H9 (cell line): Measurements from ENCODE around the gene TRAF5. TPM values are rescaled to one million over a fixed set of nuclear protein-coding genes. Genes with fewer than 3 reads are reported as not detected.

ENCODE experiments used
- DNase-seq: peaks from one replicate; pipeline ENCODE4 v3.0.0-alpha.2; 2017
- H2AFZ ChIP-seq: one replicate; pipeline ENCODE4 v1.6.1; 2013; ENCODE audit warnings: mild to moderate bottlenecking, low read length, control low read depth, moderate library complexity
- H2AK5ac ChIP-seq: 2 replicates; pipeline ENCODE4 v1.6.1; 2013; ENCODE audit warnings: low read length, control low read depth, mixed read lengths; ENCODE audit not compliant: insufficient read length
- H2BK120ac ChIP-seq: one replicate; pipeline ENCODE4 v1.6.1; 2013; ENCODE audit warnings: low read depth, mild to moderate bottlenecking, low read length, control low read depth, inconsistent platforms; ENCODE audit not compliant: poor library complexity, severe bottlenecking
- H2BK12ac ChIP-seq: 2 replicates; pipeline ENCODE4 v1.6.1; 2013; ENCODE audit warnings: low read length, control low read depth, mixed read lengths, low read depth; ENCODE audit not compliant: insufficient read length
- H2BK15ac ChIP-seq: 2 replicates; pipeline ENCODE4 v1.6.1; 2013; ENCODE audit warnings: low read depth, low read length, control low read depth
- H2BK20ac ChIP-seq: one replicate; pipeline ENCODE4 v1.6.1; 2013; ENCODE audit warnings: low read depth, mild to moderate bottlenecking, low read length, control low read depth, inconsistent platforms; ENCODE audit not compliant: poor library complexity, severe bottlenecking
- H2BK5ac ChIP-seq: 2 replicates; pipeline ENCODE4 v1.6.1; 2013; ENCODE audit warnings: low read length, control low read depth, mixed read lengths; ENCODE audit not compliant: insufficient read length
- H3K14ac ChIP-seq: 2 replicates; pipeline ENCODE4 v1.6.1; 2013; ENCODE audit warnings: low read length, control low read depth; ENCODE audit not compliant: insufficient read depth
- H3K18ac ChIP-seq: 2 replicates; pipeline ENCODE4 v1.6.1; 2013; ENCODE audit warnings: low read depth, mild to moderate bottlenecking, mixed read lengths, low read length, control low read depth; ENCODE audit not compliant: insufficient read length
- H3K23ac ChIP-seq: 2 replicates; pipeline ENCODE4 v1.6.1; 2013; ENCODE audit warnings: low read length, control low read depth, mixed read lengths, low read depth; ENCODE audit not compliant: insufficient read length
- H3K23me2 ChIP-seq: 2 replicates; pipeline ENCODE4 v1.6.1; 2013; ENCODE audit warnings: low read depth, mild to moderate bottlenecking, mixed read lengths, low read length, control low read depth; ENCODE audit not compliant: insufficient read length, poor library complexity, severe bottlenecking
- H3K27ac ChIP-seq: 2 replicates; pipeline ENCODE4 v1.5.1; 2013; ENCODE audit warnings: low read length, control low read depth, mixed read lengths, low read depth; ENCODE audit not compliant: insufficient read length
- H3K27me3 ChIP-seq: 2 replicates; pipeline ENCODE4 v1.6.1; 2013; ENCODE audit warnings: low read length, control low read depth, inconsistent platforms; ENCODE audit not compliant: insufficient read depth
- H3K4ac ChIP-seq: 2 replicates; pipeline ENCODE4 v1.6.1; 2013; ENCODE audit warnings: low read depth, mild to moderate bottlenecking, control low read depth, inconsistent platforms, low read length, moderate library complexity
- H3K4me1 ChIP-seq: 2 replicates; pipeline ENCODE4 v1.6.1; 2013; ENCODE audit warnings: low read length, control low read depth, inconsistent platforms; ENCODE audit not compliant: insufficient read depth
- H3K4me2 ChIP-seq: 2 replicates; pipeline ENCODE4 v1.6.1; 2013; ENCODE audit warnings: low read length, control low read depth, mixed read lengths; ENCODE audit not compliant: insufficient read length, insufficient read depth
- H3K56ac ChIP-seq: 2 replicates; pipeline ENCODE4 v1.6.1; 2013; ENCODE audit warnings: low read depth, mild to moderate bottlenecking, mixed read lengths, low read length, control low read depth; ENCODE audit not compliant: insufficient read length
- H3K79me1 ChIP-seq: 2 replicates; pipeline ENCODE4 v1.6.1; 2013; ENCODE audit warnings: low read depth, mild to moderate bottlenecking, moderate library complexity, low read length, control low read depth, inconsistent platforms; ENCODE audit not compliant: insufficient read depth, poor library complexity, severe bottlenecking
- H3K79me2 ChIP-seq: 2 replicates; pipeline ENCODE4 v1.6.1; 2013; ENCODE audit warnings: low read length, control low read depth, inconsistent platforms; ENCODE audit not compliant: insufficient read depth
- H3K9ac ChIP-seq: 2 replicates; pipeline ENCODE4 v1.6.1; 2013; ENCODE audit warnings: low read length, control low read depth, mixed read lengths; ENCODE audit not compliant: insufficient read length; ENCODE audit errors: extremely low read depth
- H3K9me3 ChIP-seq: one replicate; pipeline ENCODE4 v1.6.1; 2013; ENCODE audit warnings: low read depth, low read length, inconsistent platforms; ENCODE audit not compliant: control insufficient read depth
- H3T11ph ChIP-seq: one replicate; pipeline ENCODE4 v1.6.1; 2013; ENCODE audit warnings: mild to moderate bottlenecking, low read length, control low read depth, inconsistent platforms
- H4K20me1 ChIP-seq: one replicate; pipeline ENCODE4 v1.6.1; 2013; ENCODE audit not compliant: control insufficient read depth, insufficient read length, insufficient read depth
- H4K5ac ChIP-seq: 2 replicates; pipeline ENCODE4 v1.6.1; 2013; ENCODE audit warnings: low read depth, mild to moderate bottlenecking, mixed read lengths, low read length, control low read depth; ENCODE audit not compliant: insufficient read length
- H4K8ac ChIP-seq: replicated peaks from 2 replicates; pipeline ENCODE4 v1.6.1; 2013; ENCODE audit warnings: low read length, control low read depth, mixed read lengths, low read depth; ENCODE audit not compliant: insufficient read length
- H4K91ac ChIP-seq: 2 replicates; pipeline ENCODE4 v1.6.1; 2013; ENCODE audit warnings: low read depth, mild to moderate bottlenecking, moderate library complexity, mixed read lengths, low read length, control low read depth; ENCODE audit not compliant: insufficient read length
- H3K27ac Mint-ChIP-seq, 3 experiments: 2 replicates in 2 of 3; 3 replicates in 1 of 3; pipeline ENCODE4 v1.8.0; 2020 to 2021; ENCODE audit warnings: mixed read lengths in 3 of 3, mild to moderate bottlenecking in 1 of 3, moderate library complexity in 1 of 3
- H3K27me3 Mint-ChIP-seq: 2 replicates; pipeline ENCODE4 v1.8.0; 2021; ENCODE audit warnings: low read depth, mild to moderate bottlenecking, moderate library complexity, mixed read lengths
- H3K36me3 Mint-ChIP-seq, 3 experiments: 2 replicates in 2 of 3; 3 replicates in 1 of 3; pipeline ENCODE4 v1.8.0; 2020 to 2021; ENCODE audit warnings: low read depth in 3 of 3, mixed read lengths in 3 of 3; ENCODE audit not compliant: insufficient read depth in 1 of 3
- H3K4me1 Mint-ChIP-seq, 2 experiments: 2 replicates each; pipeline ENCODE4 v1.8.0; 2020; ENCODE audit warnings: mixed read lengths in 2 of 2
- H3K4me3 Mint-ChIP-seq, 2 experiments: 2 replicates in 1 of 2; 3 replicates in 1 of 2; pipeline ENCODE4 v1.8.0; 2020 to 2021; ENCODE audit warnings: mild to moderate bottlenecking in 2 of 2, mixed read lengths in 2 of 2, moderate library complexity in 1 of 2
- H3K9me3 Mint-ChIP-seq, 2 experiments: 2 replicates in 1 of 2; 3 replicates in 1 of 2; pipeline ENCODE4 v1.8.0; 2020; ENCODE audit warnings: mild to moderate bottlenecking in 2 of 2, mixed read lengths in 2 of 2, moderate library complexity in 1 of 2
- CTCF ChIP-seq: fragments of 200-600 bp; sonication (generic); conservative IDR thresholded peaks from 3 replicates; pipeline ENCODE4 v1.8.0; 2021; ENCODE audit warnings: antibody characterized with exemption, mild to moderate bottlenecking
- WGBS: extraction: QIAGEN DNeasy Blood & Tissue Kit; methylation state at CpG from one replicate; pipeline ENCODE4 v1.1.7; 2013; ENCODE audit warnings: missing lambda C conversion rate, low lambda C conversion rate, mixed read lengths; ENCODE audit not compliant: insufficient read length; ENCODE audit errors: extremely low coverage; 5-methylcytosine and 5-hydroxymethylcytosine counted together
- total RNA-seq: library from RNA; stranded (reverse); gene quantifications from 2 replicates; pipeline ENCODE4 v1.2.1, GENCODE V29; 2021

TRAF5 gene
- total RNA-seq, 1 experiment from 2014 or later = 19.1 TPM

- peaks cover 15% of the 10 kb centered on the region for H3K27me3 Mint-ChIP-seq
- Histone ChIP-seq H3K4me2 (no peak overlapping the region), H3K79me2 (peaks cover 5% of the 10 kb centered on the region; the same call in 1 of the 2 replicates), H3K4ac (no peak overlapping the region), H2BK15ac (no peak overlapping the region), H4K5ac (no peak overlapping the region), H3K18ac (no peak overlapping the region), H4K91ac (no peak overlapping the region), H2BK20ac (no peak overlapping the region), H3K9ac (no peak overlapping the region), H3K56ac (no peak overlapping the region), H2AK5ac (no peak overlapping the region), H4K20me1 (no peaks in the 10 kb centered on the region), H2AFZ (no peak overlapping the region), H4K8ac (no peak overlapping the region), H3K79me1 (no peaks in the 10 kb centered on the region), H3K14ac (no peak overlapping the region), H3K23me2 (peaks cover 13% of the 10 kb centered on the region), H3K27me3 (no peaks in the 10 kb centered on the region), H3K4me1 (peaks cover 17% of the 10 kb centered on the region), H2BK120ac (no peak overlapping the region), H3K9me3 (no peaks in the 10 kb centered on the region), H3K23ac (no peak overlapping the region), H2BK5ac (no peak overlapping the region), H3T11ph (no peak overlapping the region), H3K27ac (no peak overlapping the region), H2BK12ac (no peak overlapping the region)
- 0 out of 5 replicates have a peak overlapping the region, but pooled peaks of 1 of the 2 experiments have one; percentile 5 for H3K4me3 Mint-ChIP-seq
- TF ChIP-seq CTCF = no peak
- DNase-seq = no peak
- WGBS = no CpG with 5 or more reads among the region's 3 CpGs
- H3K36me3 Mint-ChIP-seq = peaks cover 0 to 14% (median 3%) of the 10 kb centered on the region in 3 experiments; a peak in 5 of 7 replicates
- peaks cover 59 to 63% of the 10 kb centered on the region in 2 experiments for H3K4me1 Mint-ChIP-seq
- H3K27ac Mint-ChIP-seq = no peak overlapping the region
- no peaks in the 10 kb centered on the region for H3K9me3 Mint-ChIP-seq
These were observed 4.5 kb downstream of the TRAF5 start for GRCh38 chr1:211331011-211331709.
